Liver (tissue), 9 donors: Measurements from ENCODE around the gene ZC3H18. TPM values are rescaled to one million over a fixed set of nuclear protein-coding genes. Genes with fewer than 3 reads are reported as not detected.

Source experiments
- DNase-seq: peaks from one replicate; pipeline ENCODE4 v3.0.0-alpha.2; 2017; ENCODE audit warnings: low spot score
- H3K27ac ChIP-seq, 2 donors: one replicate each; pipeline ENCODE4 v1.7.0; 2013; ENCODE audit warnings: inconsistent platforms in 2 of 2, low read length in 2 of 2, control low read depth in 1 of 2, low read depth in 1 of 2, mild to moderate bottlenecking in 1 of 2
- H3K27me3 ChIP-seq, 4 donors: one replicate each; pipeline versions ENCODE4 v1.6.1 to v1.7.0; 2013; ENCODE audit warnings: low read length in 3 of 4, inconsistent platforms in 1 of 4, mild to moderate bottlenecking in 1 of 4, moderate library complexity in 1 of 4; ENCODE audit not compliant: control insufficient read depth in 4 of 4, insufficient read depth in 4 of 4
- H3K36me3 ChIP-seq, 4 donors: one replicate each; pipeline versions ENCODE4 v1.6.1 to v1.7.0; 2013; ENCODE audit warnings: low read length in 3 of 4, mild to moderate bottlenecking in 3 of 4, low read depth in 1 of 4, moderate library complexity in 1 of 4; ENCODE audit not compliant: control insufficient read depth in 4 of 4, insufficient read depth in 3 of 4
- H3K4me1 ChIP-seq, 4 donors: one replicate each; pipeline versions ENCODE4 v1.6.1 to v1.7.0; 2013; ENCODE audit warnings: low read length in 3 of 4, mild to moderate bottlenecking in 3 of 4, moderate library complexity in 1 of 4; ENCODE audit not compliant: control insufficient read depth in 4 of 4, insufficient read depth in 4 of 4
- H3K4me3 ChIP-seq, 3 donors: one replicate each; pipeline versions ENCODE4 v1.6.1 to v1.7.0; 2013; ENCODE audit warnings: low read length in 3 of 3, control low read depth in 1 of 3, low read depth in 1 of 3, mild to moderate bottlenecking in 1 of 3
- H3K9ac ChIP-seq, 2 donors: one replicate each; pipeline ENCODE4 v1.7.0; 2013; ENCODE audit warnings: low read length in 2 of 2, mild to moderate bottlenecking in 2 of 2, moderate library complexity in 2 of 2, control low read depth in 1 of 2, low read depth in 1 of 2
- H3K9me3 ChIP-seq, 4 donors: one replicate each; pipeline versions ENCODE4 v1.6.1 to v1.7.0; 2013; ENCODE audit warnings: low read length in 3 of 4; ENCODE audit not compliant: control insufficient read depth in 4 of 4
- FOXA1 ChIP-seq: IDR thresholded peaks from 2 replicates; pipeline ENCODE4 v1.6.1; 2016; ENCODE audit warnings: antibody characterized with exemption
- GABPA ChIP-seq, 2 donors: IDR thresholded peaks in 1 of 2; conservative IDR thresholded peaks in 1 of 2; 2 replicates each; pipeline ENCODE4 v1.6.1; 2016; ENCODE audit warnings: antibody characterized with exemption in 2 of 2, mild to moderate bottlenecking in 1 of 2, moderate library complexity in 1 of 2
- HNF4A ChIP-seq, 2 donors: conservative IDR thresholded peaks; 2 replicates each; pipeline ENCODE4 v1.6.1; 2016; ENCODE audit warnings: antibody characterized with exemption in 2 of 2, mild to moderate bottlenecking in 2 of 2
- HNF4G ChIP-seq: IDR thresholded peaks from 2 replicates; pipeline ENCODE4 v1.6.1; 2016; ENCODE audit warnings: antibody characterized with exemption
- JUND ChIP-seq, 2 donors: IDR thresholded peaks; 2 replicates each; pipeline ENCODE4 v1.6.1; 2016; ENCODE audit warnings: antibody characterized with exemption in 2 of 2
- NR2F2 ChIP-seq: IDR thresholded peaks from 2 replicates; pipeline ENCODE4 v1.6.1; 2016; ENCODE audit warnings: antibody characterized with exemption
- RAD21 ChIP-seq, 2 donors: IDR thresholded peaks; 2 replicates each; pipeline ENCODE4 v1.6.1; 2016; ENCODE audit warnings: antibody characterized with exemption in 2 of 2, mild to moderate bottlenecking in 2 of 2
- RXRA ChIP-seq, 2 donors: IDR thresholded peaks; 2 replicates each; pipeline ENCODE4 v1.6.1; 2017 to 2018; ENCODE audit warnings: antibody characterized with exemption in 2 of 2, mild to moderate bottlenecking in 1 of 2
- SP1 ChIP-seq: IDR thresholded peaks from 2 replicates; pipeline ENCODE4 v1.6.1; 2018; ENCODE audit warnings: antibody characterized with exemption, mild to moderate bottlenecking
- TAF1 ChIP-seq: conservative IDR thresholded peaks from 2 replicates; pipeline ENCODE4 v1.6.1; 2016; ENCODE audit warnings: antibody characterized with exemption, mild to moderate bottlenecking
- WGBS: extraction: QIAGEN DNeasy Blood & Tissue Kit; methylation state at CpG from one replicate; pipeline ENCODE4 v1.1.7; 2013; 5-methylcytosine and 5-hydroxymethylcytosine counted together
- polyA plus RNA-seq, 2 donors: library from polyadenylated mRNA; stranded (reverse) in 1 of 2; unstranded in 1 of 2; fragments of 200-250 nt in 1 of 2; fragments of >200 nt in 1 of 2; fragmentation: Nextera tagmentation in 1 of 2; extraction: Ambion mirVana in 1 of 2; gene quantifications; one replicate each; pipeline versions ENCODE4 v1.2.1 to v1.2.3, GENCODE V29; 2013 to 2015
- total RNA-seq, 2 donors: library from RNA; depleted of rRNA; stranded (reverse); fragments of >200 nt; gene quantifications; one replicate each; pipeline ENCODE4 v1.2.3, GENCODE V29; 2014
- TF ChIP-seq, protein P1 (sequence below): IDR thresholded peaks from 2 replicates; pipeline ENCODE4 v1.6.1; 2016; ENCODE audit warnings: antibody characterized with exemption
- TF ChIP-seq, protein P2 (sequence below): IDR thresholded peaks from 2 replicates; pipeline ENCODE4 v1.6.1; 2016; ENCODE audit warnings: antibody characterized with exemption
- TF ChIP-seq, protein P3 (sequence below): IDR thresholded peaks from 2 replicates; pipeline ENCODE4 v1.6.1; 2016; ENCODE audit warnings: antibody characterized with exemption
- TF ChIP-seq, protein P4 (sequence below): fragments of 150-350 bp; IDR thresholded peaks from 2 replicates; pipeline ENCODE4 v1.5.1; 2017; ENCODE audit warnings: improper control_type of control experiment, low read depth, low read length; ENCODE audit not compliant: missing input control
- donor health status: healthy.
- donor health status: healthy.
- donor health status: healthy.
- donor health status: healthy.
- donor health status: healthy.

Gene ZC3H18
- total and polyA plus RNA-seq, 4 donors, result 10.2 to 10.9 (median 10.5) TPM

DNA sequence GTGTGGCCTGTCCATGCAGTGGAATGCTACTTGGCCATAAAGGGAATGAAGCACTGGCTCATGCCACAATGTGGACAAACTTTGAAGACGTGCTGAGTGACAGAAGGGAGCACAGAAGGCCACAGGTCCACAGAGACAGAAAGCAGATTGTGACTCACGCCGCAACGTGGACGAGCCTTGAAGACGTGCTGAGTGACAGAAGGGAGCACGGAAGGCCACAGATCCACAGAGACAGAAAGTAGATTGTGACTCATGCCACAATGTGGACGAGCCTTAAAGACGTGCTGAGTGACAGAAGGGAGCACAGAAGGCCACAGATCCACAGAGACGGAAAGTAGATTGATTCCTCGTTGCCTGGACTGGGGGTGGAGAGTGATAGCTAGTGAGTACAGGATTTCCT is 19.2 kb downstream of the ZC3H18 start:
- no peak for DNase-seq
- H3K4me3 ChIP-seq, result no peak overlapping the region
- H3K27ac ChIP-seq, result no peak overlapping the region
- WGBS, result 91% methylated on average over 11 of the region's 11 CpGs
- H3K4me1 ChIP-seq, result no peaks in the 10 kb centered on the region
- no peak overlapping the region for H3K9ac ChIP-seq
- peaks cover 12 to 48% (median 22%) of the 10 kb centered on the region in 4 donors for H3K36me3 ChIP-seq
- TF ChIP-seq HNF4G, result no peak
- TF ChIP-seq, protein P1, sequence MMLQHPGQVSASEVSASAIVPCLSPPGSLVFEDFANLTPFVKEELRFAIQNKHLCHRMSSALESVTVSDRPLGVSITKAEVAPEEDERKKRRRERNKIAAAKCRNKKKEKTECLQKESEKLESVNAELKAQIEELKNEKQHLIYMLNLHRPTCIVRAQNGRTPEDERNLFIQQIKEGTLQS, result no peak
- TF ChIP-seq, protein P2, sequence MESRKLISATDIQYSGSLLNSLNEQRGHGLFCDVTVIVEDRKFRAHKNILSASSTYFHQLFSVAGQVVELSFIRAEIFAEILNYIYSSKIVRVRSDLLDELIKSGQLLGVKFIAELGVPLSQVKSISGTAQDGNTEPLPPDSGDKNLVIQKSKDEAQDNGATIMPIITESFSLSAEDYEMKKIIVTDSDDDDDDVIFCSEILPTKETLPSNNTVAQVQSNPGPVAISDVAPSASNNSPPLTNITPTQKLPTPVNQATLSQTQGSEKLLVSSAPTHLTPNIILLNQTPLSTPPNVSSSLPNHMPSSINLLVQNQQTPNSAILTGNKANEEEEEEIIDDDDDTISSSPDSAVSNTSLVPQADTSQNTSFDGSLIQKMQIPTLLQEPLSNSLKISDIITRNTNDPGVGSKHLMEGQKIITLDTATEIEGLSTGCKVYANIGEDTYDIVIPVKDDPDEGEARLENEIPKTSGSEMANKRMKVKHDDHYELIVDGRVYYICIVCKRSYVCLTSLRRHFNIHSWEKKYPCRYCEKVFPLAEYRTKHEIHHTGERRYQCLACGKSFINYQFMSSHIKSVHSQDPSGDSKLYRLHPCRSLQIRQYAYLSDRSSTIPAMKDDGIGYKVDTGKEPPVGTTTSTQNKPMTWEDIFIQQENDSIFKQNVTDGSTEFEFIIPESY, result no peak
- TF ChIP-seq RXRA (IDR thresholded peaks at IDR 0.05), result no peak
- no peak for TF ChIP-seq TAF1
- H3K9me3 ChIP-seq, result no peaks in the 10 kb centered on the region
- no peaks in the 10 kb centered on the region for H3K27me3 ChIP-seq

DNA sequence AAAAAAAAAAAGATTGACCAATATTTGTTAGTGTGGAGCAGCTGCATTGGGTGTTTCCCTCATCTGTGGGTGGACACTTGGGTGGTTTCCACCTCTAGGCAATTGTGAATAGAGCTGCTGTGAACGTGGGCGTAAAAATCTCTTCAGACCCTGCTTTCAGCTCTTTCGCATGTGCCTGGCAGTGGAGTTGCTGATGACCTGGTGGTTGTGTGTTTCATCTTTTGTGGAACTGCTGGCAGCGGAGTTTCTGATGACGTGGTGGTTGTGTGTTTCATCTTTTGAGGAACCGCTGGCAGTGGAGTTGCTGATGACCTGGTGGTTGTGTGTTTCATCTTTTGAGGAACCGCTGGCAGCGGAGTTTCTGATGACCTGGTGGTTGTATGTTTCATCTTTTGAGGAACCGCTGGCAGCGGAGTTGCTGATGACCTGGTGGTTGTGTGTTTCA is 21.4 kb downstream of the ZC3H18 start:
- Histone ChIP-seq H3K4me1 (no peaks in the 10 kb centered on the region), H3K9me3 (no peaks in the 10 kb centered on the region), H3K4me3 (no peak overlapping the region), H3K27ac (no peak overlapping the region), H3K27me3 (no peaks in the 10 kb centered on the region), H3K36me3 (peaks cover 12 to 41% (median 23%) of the 10 kb centered on the region in 4 donors), H3K9ac (no peak overlapping the region)
- DNase-seq, result no peak
- WGBS, result 83% methylated on average over 10 of the region's 10 CpGs
- TF ChIP-seq HNF4G (no peak), RXRA (IDR thresholded peaks at IDR 0.05) (no peak), NR2F2 (no peak), SP1 (no peak), HNF4A (conservative IDR thresholded peaks at IDR 0.05) (no peak), JUND (IDR thresholded peaks at IDR 0.05) (no peak), FOXA1 (no peak), GABPA (IDR thresholded peaks at IDR 0.05 in 1 of 2, conservative IDR thresholded peaks at IDR 0.05 in 1 of 2) (no peak)
- TF ChIP-seq, protein P3, sequence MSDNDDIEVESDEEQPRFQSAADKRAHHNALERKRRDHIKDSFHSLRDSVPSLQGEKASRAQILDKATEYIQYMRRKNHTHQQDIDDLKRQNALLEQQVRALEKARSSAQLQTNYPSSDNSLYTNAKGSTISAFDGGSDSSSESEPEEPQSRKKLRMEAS, result no peak
- TF ChIP-seq, protein P4, sequence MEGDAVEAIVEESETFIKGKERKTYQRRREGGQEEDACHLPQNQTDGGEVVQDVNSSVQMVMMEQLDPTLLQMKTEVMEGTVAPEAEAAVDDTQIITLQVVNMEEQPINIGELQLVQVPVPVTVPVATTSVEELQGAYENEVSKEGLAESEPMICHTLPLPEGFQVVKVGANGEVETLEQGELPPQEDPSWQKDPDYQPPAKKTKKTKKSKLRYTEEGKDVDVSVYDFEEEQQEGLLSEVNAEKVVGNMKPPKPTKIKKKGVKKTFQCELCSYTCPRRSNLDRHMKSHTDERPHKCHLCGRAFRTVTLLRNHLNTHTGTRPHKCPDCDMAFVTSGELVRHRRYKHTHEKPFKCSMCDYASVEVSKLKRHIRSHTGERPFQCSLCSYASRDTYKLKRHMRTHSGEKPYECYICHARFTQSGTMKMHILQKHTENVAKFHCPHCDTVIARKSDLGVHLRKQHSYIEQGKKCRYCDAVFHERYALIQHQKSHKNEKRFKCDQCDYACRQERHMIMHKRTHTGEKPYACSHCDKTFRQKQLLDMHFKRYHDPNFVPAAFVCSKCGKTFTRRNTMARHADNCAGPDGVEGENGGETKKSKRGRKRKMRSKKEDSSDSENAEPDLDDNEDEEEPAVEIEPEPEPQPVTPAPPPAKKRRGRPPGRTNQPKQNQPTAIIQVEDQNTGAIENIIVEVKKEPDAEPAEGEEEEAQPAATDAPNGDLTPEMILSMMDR, result no peak

DNA sequence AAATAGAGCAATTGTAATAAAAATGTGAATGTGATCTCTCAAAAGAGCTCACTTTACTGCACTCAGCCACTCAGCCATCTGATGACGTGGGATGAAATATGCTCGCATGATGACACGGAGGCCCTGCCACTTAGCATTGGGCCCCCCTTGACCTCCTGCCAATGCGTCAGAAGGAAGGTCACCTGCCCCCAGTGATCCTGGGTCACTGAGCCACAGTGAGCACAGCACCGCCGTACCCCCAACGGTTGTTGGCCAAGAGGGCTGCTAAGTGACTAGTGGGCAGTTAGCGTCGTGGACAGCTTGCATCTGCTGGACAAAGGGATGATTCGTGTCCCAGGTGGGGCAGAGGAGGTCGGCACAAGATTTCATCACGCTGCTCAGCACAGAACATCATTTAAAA is 22.9 kb downstream of the ZC3H18 start:
- H3K4me3 ChIP-seq, result no peak overlapping the region
- H3K9ac ChIP-seq, result no peak overlapping the region
- no peak overlapping the region for H3K27ac ChIP-seq
- WGBS, result 96% methylated on average over 12 of the region's 12 CpGs
- TF ChIP-seq GABPA (IDR thresholded peaks at IDR 0.05 in 1 of 2, conservative IDR thresholded peaks at IDR 0.05 in 1 of 2), result no peak
- no peak for TF ChIP-seq RAD21 (IDR thresholded peaks at IDR 0.05)
- TF ChIP-seq, protein P3, result no peak
- H3K36me3 ChIP-seq, result peaks cover 2 to 27% (median 14%) of the 10 kb centered on the region in 4 donors
- H3K27me3 ChIP-seq, result no peaks in the 10 kb centered on the region
- peaks cover 0 to 7% (median 6%) of the 10 kb centered on the region in 4 donors for H3K4me1 ChIP-seq
- no peak for DNase-seq
- no peaks in the 10 kb centered on the region for H3K9me3 ChIP-seq
